CD4-positive, alpha-beta T cell treated with Interleukin-4 for 4 hours (primary cell): Measurements from ENCODE around the gene ZNF205.

ENCODE experiments used
- DNase-seq: peaks from one replicate; pipeline ENCODE4 v3.0.0-alpha.2; 2020

Gene ZNF205

GRCh38 chr16:3106205-3106928 lies 6.0 kb upstream of the ZNF205 start:
- DNase-seq = peak; percentile 88

- no peak for DNase-seq
These were observed 642 bp downstream of the ZNF205 start for GRCh38 chr16:3112881-3113574.

GRCh38 chr16:3113765-3114479 lies 1.5 kb downstream of the ZNF205 start:
- no peak for DNase-seq

- DNase-seq = no peak
These were observed 2.6 kb downstream of the ZNF205 start for GRCh38 chr16:3115003-3115402.

GRCh38 chr16:3115561-3115960 lies 3.2 kb downstream of the ZNF205 start:
- DNase-seq = no peak

- no peak for DNase-seq
These were observed 5.9 kb downstream of the ZNF205 start for GRCh38 chr16:3118204-3118790.

GRCh38 chr16:3118846-3119245 lies 6.5 kb downstream of the ZNF205 start:
- no peak for DNase-seq

GRCh38 chr16:3119286-3119685 lies 6.9 kb downstream of the ZNF205 start:
- DNase-seq = no peak

- no peak for DNase-seq
These were observed 7.5 kb downstream of the ZNF205 start for GRCh38 chr16:3119701-3120408.

- DNase-seq = no peak
These were observed 8.0 kb downstream of the ZNF205 start for GRCh38 chr16:3120435-3120834.

- DNase-seq = no peak
These were observed 9.6 kb downstream of the ZNF205 start for GRCh38 chr16:3121851-3122467.

- DNase-seq = no peak
These were observed 10.7 kb downstream of the ZNF205 start for GRCh38 chr16:3122926-3123570.

- DNase-seq = peak; percentile 93
These were observed 11.8 kb downstream of the ZNF205 start for GRCh38 chr16:3123986-3124886.

- no peak for DNase-seq
These were observed 15.4 kb downstream of the ZNF205 start for GRCh38 chr16:3127745-3128144.

- DNase-seq = peak; percentile 92
These were observed 17.0 kb downstream of the ZNF205 start for GRCh38 chr16:3129137-3130131.

GRCh38 chr16:3131755-3132377 lies 19.5 kb downstream of the ZNF205 start:
- DNase-seq = peak; percentile 19

- no peak for DNase-seq
These were observed 21.5 kb downstream of the ZNF205 start for GRCh38 chr16:3133844-3134243.

- peak; percentile 97 for DNase-seq
These were observed 22.1 kb downstream of the ZNF205 start, which contains the start of gene ZNF213 for GRCh38 chr16:3134338-3135125. TSS of gene ZNF213 (plus strand) at chr16:3135029. CDS start at chr16:3137281, 2,252 bp downstream.
